HFF-Myc (cell line): ENCODE data around the gene VILL.

Source experiments
- DNase-seq: peaks from one replicate; pipeline ENCODE4 v3.0.0-alpha.2; 2011; ENCODE audit warnings: low read depth; ENCODE audit errors: extremely low read depth
- H3K4me3 ChIP-seq: replicated peaks from 2 replicates; pipeline ENCODE4 v1.5.1; 2011; ENCODE audit warnings: low read depth, mild to moderate bottlenecking, control low read depth, low read length
- TF ChIP-seq, protein P1 (sequence below): IDR thresholded peaks from 2 replicates; pipeline ENCODE4 v1.5.1; 2012; ENCODE audit warnings: mild to moderate bottlenecking, low read depth, low read length, control low read depth; ENCODE audit errors: missing control alignments

The VILL gene

GRCh38 chr3:38015984-38016383 lies 25.4 kb downstream of the VILL start:
- DNase-seq, result no peak
- no peak overlapping the region for H3K4me3 ChIP-seq
- TF ChIP-seq, protein P1, sequence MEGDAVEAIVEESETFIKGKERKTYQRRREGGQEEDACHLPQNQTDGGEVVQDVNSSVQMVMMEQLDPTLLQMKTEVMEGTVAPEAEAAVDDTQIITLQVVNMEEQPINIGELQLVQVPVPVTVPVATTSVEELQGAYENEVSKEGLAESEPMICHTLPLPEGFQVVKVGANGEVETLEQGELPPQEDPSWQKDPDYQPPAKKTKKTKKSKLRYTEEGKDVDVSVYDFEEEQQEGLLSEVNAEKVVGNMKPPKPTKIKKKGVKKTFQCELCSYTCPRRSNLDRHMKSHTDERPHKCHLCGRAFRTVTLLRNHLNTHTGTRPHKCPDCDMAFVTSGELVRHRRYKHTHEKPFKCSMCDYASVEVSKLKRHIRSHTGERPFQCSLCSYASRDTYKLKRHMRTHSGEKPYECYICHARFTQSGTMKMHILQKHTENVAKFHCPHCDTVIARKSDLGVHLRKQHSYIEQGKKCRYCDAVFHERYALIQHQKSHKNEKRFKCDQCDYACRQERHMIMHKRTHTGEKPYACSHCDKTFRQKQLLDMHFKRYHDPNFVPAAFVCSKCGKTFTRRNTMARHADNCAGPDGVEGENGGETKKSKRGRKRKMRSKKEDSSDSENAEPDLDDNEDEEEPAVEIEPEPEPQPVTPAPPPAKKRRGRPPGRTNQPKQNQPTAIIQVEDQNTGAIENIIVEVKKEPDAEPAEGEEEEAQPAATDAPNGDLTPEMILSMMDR, result no peak

DNA sequence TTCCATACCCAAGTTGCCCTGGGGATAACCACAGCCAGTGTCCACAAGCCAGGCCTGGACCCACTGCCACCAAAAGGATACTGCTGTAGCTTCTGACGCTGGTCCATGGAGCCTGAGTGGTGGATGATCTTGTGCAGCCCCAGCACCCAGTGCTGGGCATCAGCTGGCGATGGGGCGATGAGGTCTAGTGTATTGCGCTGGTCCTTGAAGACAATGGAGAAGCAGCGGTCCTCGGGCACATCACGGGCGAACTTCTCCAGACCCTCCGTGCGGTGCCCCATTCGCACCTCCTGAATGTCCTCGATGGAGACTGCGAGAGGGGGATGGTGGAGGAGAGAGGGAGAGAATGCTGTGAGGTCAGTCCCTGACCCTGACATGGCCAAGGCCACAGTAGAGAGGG lies 25.8 kb downstream of the VILL start:
- no peak for DNase-seq
- TF ChIP-seq, protein P1, result no peak
- no peak overlapping the region for H3K4me3 ChIP-seq

GRCh38 chr3:38016847-38017444 lies 26.4 kb downstream of the VILL start:
- TF ChIP-seq, protein P1, result no peak
- DNase-seq, result no peak
- H3K4me3 ChIP-seq, result no peak overlapping the region

GRCh38 chr3:38017445-38018295 lies 27.1 kb downstream of the VILL start:
- no peak overlapping the region for H3K4me3 ChIP-seq
- TF ChIP-seq, protein P1, result no peak
- no peak for DNase-seq

DNA sequence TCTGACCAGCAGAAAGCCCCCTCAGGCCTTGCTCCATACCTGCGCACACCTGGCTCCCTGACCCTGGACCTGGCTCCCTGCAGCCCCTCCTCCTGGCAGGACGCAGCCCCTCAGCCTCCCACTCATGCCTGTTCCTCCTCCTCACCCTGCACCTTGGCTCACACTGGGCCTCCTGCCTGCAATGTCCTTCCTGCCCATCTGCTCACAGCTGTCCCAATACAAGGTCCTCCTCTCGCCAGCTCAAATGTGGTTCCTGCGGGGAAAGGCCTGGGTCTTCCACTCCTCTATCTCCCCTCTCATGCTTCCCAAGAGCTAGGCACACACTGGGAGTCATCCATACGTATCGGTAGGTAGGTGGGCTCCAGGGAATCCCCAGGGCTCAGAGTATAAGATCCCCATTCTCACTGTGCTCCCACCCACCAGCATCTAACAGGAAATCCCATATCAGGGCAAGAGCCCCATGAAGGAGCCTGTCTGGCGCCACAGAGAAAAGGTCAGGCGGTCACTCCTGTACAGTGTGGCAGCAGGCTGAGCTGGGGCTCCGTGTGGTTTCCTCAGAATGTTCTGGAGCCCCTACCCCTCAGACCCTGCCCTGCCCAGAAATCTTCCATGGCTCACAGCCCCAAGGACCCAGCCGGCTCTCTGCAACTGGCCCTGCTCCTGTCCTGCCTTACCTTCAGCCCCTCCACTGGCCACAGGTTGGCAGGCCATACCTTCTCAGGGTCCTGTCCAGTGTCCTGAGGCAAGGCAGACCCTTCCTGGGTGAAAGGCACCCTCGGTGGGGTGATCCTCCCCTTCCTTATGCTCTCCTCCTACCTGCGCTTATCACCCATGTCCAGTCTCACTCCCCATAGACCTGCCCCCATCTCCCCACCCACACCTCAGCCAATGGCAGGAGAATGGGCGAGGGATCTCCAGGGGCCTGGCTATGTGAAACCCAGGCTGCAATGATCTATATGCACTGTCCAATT lies 28.0 kb downstream of the VILL start:
- H3K4me3 ChIP-seq, result no peak overlapping the region
- no peak for DNase-seq
- TF ChIP-seq, protein P1, result no peak

DNA sequence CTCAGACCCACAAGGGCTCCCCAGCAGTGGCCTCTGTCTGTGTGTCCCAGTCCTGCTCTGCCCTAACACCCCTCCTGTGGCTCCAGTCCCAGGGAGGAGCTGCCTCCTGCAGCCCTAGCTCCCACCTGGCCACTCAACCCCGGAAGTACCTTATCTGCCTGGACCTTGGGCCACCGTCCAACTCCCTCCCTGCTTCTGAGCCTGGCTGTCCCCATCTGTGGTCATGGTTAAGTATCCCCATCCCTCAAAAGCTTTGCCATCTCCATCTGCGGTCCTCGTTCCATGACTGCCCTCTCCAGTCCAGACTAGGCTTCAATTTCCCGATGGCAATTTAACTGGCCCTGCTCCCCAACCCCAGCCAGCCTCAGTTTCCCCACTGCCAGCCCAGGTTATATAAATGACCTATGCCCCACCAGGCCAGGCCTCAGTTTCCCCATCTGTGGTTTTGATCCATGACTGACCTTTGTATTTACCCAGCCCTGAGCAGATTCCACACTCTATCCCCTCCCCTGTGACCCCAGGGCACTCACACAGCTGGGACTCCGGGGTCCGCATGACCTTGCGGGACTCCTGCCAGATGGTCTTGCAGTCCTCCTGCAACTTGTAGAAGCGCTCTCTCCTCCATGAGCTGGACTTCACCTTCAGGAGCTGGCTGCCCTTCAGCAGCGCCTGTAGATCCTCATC lies 29.2 kb downstream of the VILL start:
- TF ChIP-seq, protein P1, result no peak
- H3K4me3 ChIP-seq, result no peak overlapping the region
- DNase-seq, result no peak
